ENCODE results near the gene SRSF3.
"Not testable (repeated sequence)": the region's sequence is repeated elsewhere in the genome, so short reads cannot be mapped to it uniquely, and the experiment has no call there.

SRSF3 gene

GRCh38 chr6:36576578-36576977, 17.6 kb upstream of the SRSF3 start:
- no peak for DNase-seq

GRCh38 chr6:36577301-36577700, 16.9 kb upstream of the SRSF3 start:
- DNase-seq: no peak

GRCh38 chr6:36578030-36578429, 16.1 kb upstream of the SRSF3 start:
- DNase-seq: no peak

GRCh38 chr6:36578431-36578830, 15.7 kb upstream of the SRSF3 start:
- no peak for DNase-seq

- no peak for DNase-seq
Observed at GRCh38 chr6:36580184-36580526, 14.0 kb upstream of the SRSF3 start.

- no peak for DNase-seq
Observed at GRCh38 chr6:36581716-36582115, 12.4 kb upstream of the SRSF3 start.

GRCh38 chr6:36586606-36587005, 7.6 kb upstream of the SRSF3 start:
- DNase-seq: no peak

GRCh38 chr6:36589025-36589400, 5.1 kb upstream of the SRSF3 start:
- not testable (repeated sequence) for DNase-seq

- no peak for DNase-seq
Observed at GRCh38 chr6:36590237-36590636, 3.9 kb upstream of the SRSF3 start.

GRCh38 chr6:36592221-36592655, 1.9 kb upstream of the SRSF3 start:
- DNase-seq: no peak

GRCh38 chr6:36593569-36594028, 563 bp upstream of the SRSF3 start:
- no peak for DNase-seq

- DNase-seq: no peak
Observed at GRCh38 chr6:36594816-36595643, 868 bp downstream of the SRSF3 start.

- DNase-seq: no peak
Observed at GRCh38 chr6:36596356-36596755, 2.2 kb downstream of the SRSF3 start.

- no peak for DNase-seq
Observed at GRCh38 chr6:36597775-36598174, 3.6 kb downstream of the SRSF3 start.

- no peak for DNase-seq
Observed at GRCh38 chr6:36598326-36598725, 4.2 kb downstream of the SRSF3 start.

GRCh38 chr6:36598739-36599318, 4.7 kb downstream of the SRSF3 start:
- no peak for DNase-seq

GRCh38 chr6:36599791-36600209, 5.6 kb downstream of the SRSF3 start:
- DNase-seq: no peak

GRCh38 chr6:36600564-36601146, 6.5 kb downstream of the SRSF3 start:
- DNase-seq: no peak

GRCh38 chr6:36601818-36602217, 7.7 kb downstream of the SRSF3 start:
- not testable (repeated sequence) for DNase-seq

GRCh38 chr6:36603222-36604089, 9.3 kb downstream of the SRSF3 start:
- no peak for DNase-seq

- no peak for DNase-seq
Observed at GRCh38 chr6:36604090-36605060, 10.2 kb downstream of the SRSF3 start.

- DNase-seq: no peak
Observed at GRCh38 chr6:36605143-36605542, 11.0 kb downstream of the SRSF3 start.
